NT2/D1 (cell line): ENCODE data around the gene TARBP2.

Source experiments
- SUZ12 ChIP-seq: IDR thresholded peaks from 2 replicates; pipeline ENCODE4 v1.6.1; 2011; ENCODE audit not compliant: insufficient read length, insufficient read depth; ENCODE audit errors: extremely low read depth
- YY1 ChIP-seq: IDR thresholded peaks from 2 replicates; pipeline ENCODE4 v1.6.1; 2011; ENCODE audit not compliant: insufficient read length, insufficient read depth
- ZNF274 ChIP-seq: IDR thresholded peaks from 2 replicates; pipeline ENCODE4 v1.6.1; 2011; ENCODE audit warnings: mild to moderate bottlenecking, low read depth, low read length

DNA sequence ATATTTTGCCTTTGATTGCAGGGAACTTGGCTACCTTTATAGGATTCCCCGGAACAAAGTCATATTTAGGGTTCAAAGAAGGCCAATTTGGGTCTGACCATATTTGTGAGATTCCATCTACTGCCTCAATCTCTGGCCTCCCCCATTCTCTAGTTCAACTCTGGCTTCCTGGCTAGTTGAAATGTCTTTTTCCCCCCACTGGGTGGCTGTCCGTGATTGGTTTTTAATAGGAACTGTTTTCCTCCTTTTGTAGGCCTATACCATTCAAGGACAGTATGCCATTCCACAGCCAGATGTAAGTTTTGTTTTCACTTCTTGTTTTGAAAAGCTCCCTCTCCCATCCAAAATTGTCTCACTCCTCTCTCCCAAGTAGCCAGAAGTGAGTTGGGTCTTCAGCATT lies 35.4 kb upstream of the TARBP2 start:
- TF ChIP-seq ZNF274 (no peak), SUZ12 (no peak), YY1 (no peak)
